ENCODE data around the gene ALDOC. TPM values are rescaled to one million over a fixed set of nuclear protein-coding genes. Genes with fewer than 3 reads are reported as not detected.

ALDOC gene
- total RNA-seq, 1 donor from 2014 or later = 12.6 TPM

DNA sequence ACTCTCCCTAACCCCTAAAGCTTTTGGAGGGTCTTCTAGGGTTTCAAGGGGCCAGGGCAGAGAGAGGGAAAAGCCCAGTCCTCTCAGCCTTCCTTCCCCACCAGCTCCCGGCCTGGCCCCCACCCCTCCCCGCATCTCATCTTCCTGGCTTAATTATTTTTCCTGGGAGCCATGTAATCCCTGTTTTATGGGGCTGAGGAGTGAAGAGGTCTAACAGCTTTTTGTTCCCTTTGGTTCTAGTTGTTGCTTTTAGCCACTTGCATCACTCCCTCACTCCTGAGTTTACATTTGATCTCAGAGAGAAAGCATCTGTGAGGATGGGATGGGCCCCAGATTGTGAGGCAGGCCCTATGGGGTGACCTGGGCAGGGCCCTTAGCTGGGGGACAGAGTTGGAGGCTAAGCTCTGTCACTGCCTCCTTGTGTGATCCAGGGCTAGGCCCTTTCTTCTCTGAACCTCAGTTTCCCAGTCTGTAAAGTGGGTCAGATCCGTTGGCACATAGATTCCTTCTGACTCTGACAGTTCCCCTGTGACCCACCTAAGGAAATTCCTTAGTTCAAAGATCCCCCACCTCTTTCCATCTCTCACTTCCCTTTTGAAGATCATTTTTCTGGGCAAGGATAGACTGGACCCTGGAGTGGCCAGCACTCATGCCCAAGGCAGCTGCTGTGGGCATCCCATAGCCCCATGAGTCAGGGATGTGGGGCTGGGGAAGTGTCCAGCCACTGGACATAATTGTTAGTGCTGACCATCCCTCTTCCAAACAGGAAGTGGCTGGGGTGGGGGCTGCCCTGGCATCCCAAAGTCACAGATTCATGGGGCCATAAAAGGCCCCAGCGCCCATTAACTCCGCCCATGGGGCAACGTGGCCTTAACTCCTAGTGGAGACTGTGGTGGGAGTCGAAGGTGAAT lies 44.4 kb downstream of the ALDOC start:
- TF ChIP-seq, protein P1, sequence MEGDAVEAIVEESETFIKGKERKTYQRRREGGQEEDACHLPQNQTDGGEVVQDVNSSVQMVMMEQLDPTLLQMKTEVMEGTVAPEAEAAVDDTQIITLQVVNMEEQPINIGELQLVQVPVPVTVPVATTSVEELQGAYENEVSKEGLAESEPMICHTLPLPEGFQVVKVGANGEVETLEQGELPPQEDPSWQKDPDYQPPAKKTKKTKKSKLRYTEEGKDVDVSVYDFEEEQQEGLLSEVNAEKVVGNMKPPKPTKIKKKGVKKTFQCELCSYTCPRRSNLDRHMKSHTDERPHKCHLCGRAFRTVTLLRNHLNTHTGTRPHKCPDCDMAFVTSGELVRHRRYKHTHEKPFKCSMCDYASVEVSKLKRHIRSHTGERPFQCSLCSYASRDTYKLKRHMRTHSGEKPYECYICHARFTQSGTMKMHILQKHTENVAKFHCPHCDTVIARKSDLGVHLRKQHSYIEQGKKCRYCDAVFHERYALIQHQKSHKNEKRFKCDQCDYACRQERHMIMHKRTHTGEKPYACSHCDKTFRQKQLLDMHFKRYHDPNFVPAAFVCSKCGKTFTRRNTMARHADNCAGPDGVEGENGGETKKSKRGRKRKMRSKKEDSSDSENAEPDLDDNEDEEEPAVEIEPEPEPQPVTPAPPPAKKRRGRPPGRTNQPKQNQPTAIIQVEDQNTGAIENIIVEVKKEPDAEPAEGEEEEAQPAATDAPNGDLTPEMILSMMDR (conservative IDR thresholded peaks at IDR 0.05) = no peak
- Mint-ChIP-seq H3K36me3 (no peaks in the 10 kb centered on the region), H3K4me3 (no peak overlapping the region)

DNA sequence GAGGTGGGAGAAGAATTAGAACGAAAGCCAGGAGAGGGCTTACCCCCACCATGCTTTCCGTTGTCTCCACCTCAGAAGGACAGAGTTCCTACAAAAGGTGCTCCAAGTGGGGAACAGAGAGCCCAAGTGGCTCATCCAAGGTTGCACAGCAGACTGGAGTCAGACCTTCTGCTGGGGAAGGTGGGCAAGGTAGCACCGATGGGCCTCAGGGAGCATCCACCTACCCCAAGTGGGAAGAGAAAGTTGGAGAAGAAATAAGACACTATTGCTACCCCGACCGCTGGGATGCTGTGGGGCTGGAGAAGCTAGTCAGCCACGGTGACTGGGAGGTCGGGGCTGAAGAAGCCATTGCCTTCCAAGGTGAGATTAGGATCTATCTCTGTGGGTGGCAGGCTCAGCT lies 45.8 kb downstream of the ALDOC start:
- Mint-ChIP-seq H3K27me3 (no peaks in the 10 kb centered on the region), H3K9me3 (no peaks in the 10 kb centered on the region), H3K27ac (no peak overlapping the region), H3K4me1 (ENCODE audit: unreplicated experiment) (peaks cover 20% of the 10 kb centered on the region), H3K36me3 (no peaks in the 10 kb centered on the region), H3K4me3 (no peak overlapping the region)
- TF ChIP-seq, protein P1 (conservative IDR thresholded peaks at IDR 0.05) = no peak
- DNase-seq (ENCODE audit: extremely low spot score, unreplicated experiment) = no peak

More for the DNA sequence above, 44.4 kb downstream of the ALDOC start:
- H3K4me1 Mint-ChIP-seq (ENCODE audit: unreplicated experiment) = peaks cover 13% of the 10 kb centered on the region
- no peak overlapping the region for H3K27ac Mint-ChIP-seq
- no peaks in the 10 kb centered on the region for H3K27me3 Mint-ChIP-seq
- H3K9me3 Mint-ChIP-seq = no peaks in the 10 kb centered on the region
- no peak for DNase-seq (ENCODE audit: extremely low spot score, unreplicated experiment)

DNA sequence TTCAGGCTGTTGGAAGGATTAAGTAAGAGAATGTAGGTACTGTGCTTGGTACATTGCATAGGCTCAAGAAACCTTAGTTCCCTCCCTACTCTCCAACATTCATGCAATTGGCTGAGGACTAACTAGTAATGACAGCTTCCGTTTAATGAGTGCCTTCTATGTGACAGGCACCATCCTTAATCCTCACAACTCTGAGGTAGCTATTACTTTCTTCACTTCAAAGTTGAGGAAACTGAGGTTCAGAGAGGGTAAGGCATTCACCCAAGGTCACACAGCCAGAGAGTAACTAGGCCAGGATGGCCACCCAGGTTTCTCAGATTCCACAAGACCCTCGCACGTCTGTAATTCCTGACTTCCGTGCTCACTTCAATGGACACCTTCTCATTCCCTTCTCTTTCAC lies 46.4 kb downstream of the ALDOC start:
- no peak overlapping the region for H3K27ac Mint-ChIP-seq
- TF ChIP-seq, protein P1 (conservative IDR thresholded peaks at IDR 0.05) = no peak
- H3K36me3 Mint-ChIP-seq = no peaks in the 10 kb centered on the region
- H3K4me1 Mint-ChIP-seq (ENCODE audit: unreplicated experiment) = peaks cover 27% of the 10 kb centered on the region
- DNase-seq (ENCODE audit: extremely low spot score, unreplicated experiment) = no peak
- H3K4me3 Mint-ChIP-seq = no peak overlapping the region
- H3K9me3 Mint-ChIP-seq = no peaks in the 10 kb centered on the region
- H3K27me3 Mint-ChIP-seq = no peaks in the 10 kb centered on the region

DNA sequence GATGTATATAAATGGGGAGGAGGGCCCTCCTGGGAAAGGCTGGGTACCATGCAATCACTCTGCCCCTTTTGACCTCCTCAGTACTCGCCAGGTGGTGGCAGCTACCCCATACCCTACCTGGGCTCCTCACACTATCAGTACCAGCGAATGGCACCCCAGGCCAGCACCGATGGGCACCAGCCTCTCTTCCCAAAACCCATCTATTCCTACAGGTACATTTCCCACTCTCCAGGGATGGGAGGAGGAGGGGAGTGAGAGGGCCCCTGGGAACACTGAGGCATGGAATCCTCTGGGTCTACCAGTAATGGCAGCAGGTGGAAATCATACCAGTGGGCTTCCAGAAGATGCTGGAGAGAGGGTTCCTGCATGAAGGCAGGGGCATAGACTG lies 47.7 kb downstream of the ALDOC start:
- Mint-ChIP-seq H3K36me3 (no peaks in the 10 kb centered on the region), H3K4me3 (no peak overlapping the region), H3K4me1 (ENCODE audit: unreplicated experiment) (peaks cover 33% of the 10 kb centered on the region), H3K27ac (no peak overlapping the region), H3K9me3 (no peaks in the 10 kb centered on the region), H3K27me3 (no peaks in the 10 kb centered on the region)
- no peak for DNase-seq (ENCODE audit: extremely low spot score, unreplicated experiment)
- TF ChIP-seq, protein P1 (conservative IDR thresholded peaks at IDR 0.05) = no peak

DNA sequence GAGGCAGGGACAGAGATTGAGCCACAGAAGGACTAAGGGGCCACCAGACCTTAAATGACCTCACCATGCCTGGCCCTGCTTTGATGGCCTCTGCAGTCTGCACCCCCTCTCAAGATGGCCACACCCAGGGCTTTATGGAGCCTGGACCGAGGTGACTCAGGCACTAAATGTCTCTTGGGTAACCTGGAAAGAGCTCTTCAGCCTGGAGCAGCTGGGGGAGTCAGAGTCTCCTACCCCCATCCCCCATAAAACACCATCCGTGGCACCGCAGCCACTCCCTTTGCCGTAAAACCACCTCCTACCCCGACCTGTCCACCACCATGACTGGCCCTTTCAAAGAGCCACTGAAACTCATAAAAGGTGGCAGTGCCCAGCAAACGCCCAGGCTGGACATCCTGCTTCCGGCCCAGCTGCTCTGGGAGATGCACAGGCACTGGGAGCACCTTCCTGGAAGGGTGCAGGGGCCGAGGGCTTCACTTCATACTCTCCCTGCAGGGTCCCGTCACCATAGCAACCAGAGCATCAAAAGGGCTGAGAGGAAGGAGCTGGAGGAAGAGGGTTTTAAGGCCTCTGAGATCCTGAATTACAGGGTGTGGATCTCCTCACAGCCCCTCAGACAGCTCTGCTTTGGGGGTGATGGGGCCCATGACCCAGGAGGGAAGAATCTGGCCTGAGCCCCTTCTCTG lies 48.2 kb downstream of the ALDOC start:
- TF ChIP-seq, protein P1 (conservative IDR thresholded peaks at IDR 0.05) = no peak
- DNase-seq (ENCODE audit: extremely low spot score, unreplicated experiment) = no peak
- Mint-ChIP-seq H3K36me3 (no peaks in the 10 kb centered on the region), H3K9me3 (no peaks in the 10 kb centered on the region), H3K4me1 (ENCODE audit: unreplicated experiment) (peaks cover 31% of the 10 kb centered on the region), H3K4me3 (no peak overlapping the region), H3K27me3 (no peaks in the 10 kb centered on the region), H3K27ac (no peak overlapping the region)
